Measurements from ENCODE around the gene SYT11. TPM values are rescaled to one million over a fixed set of nuclear protein-coding genes. Genes with fewer than 3 reads are reported as not detected.

The SYT11 gene
- total RNA-seq, 2 experiments from 2014 or later: 8.7 to 9.2 TPM

DNA sequence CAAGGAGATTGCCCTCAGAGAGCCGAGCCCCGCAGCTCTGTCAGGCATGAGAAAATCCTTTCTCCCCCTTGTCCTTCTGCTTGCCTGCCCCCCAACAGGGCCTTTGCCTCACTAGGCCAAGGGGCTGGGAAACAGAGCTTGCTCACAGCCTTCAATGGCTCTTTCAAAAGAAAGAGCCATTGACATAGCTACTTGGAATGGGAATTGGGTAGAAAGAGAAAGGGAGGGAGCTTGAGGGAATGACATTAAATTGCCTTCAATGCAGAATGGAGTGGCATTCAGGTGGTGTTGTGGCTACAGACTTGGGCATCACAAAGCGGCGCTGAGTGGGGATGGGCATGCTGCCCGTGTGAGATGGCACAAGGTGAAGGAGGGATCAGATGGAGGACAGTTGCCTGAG is 13.2 kb downstream of the SYT11 start:
- H3K9me3 Mint-ChIP-seq: no peaks in the 10 kb centered on the region

DNA sequence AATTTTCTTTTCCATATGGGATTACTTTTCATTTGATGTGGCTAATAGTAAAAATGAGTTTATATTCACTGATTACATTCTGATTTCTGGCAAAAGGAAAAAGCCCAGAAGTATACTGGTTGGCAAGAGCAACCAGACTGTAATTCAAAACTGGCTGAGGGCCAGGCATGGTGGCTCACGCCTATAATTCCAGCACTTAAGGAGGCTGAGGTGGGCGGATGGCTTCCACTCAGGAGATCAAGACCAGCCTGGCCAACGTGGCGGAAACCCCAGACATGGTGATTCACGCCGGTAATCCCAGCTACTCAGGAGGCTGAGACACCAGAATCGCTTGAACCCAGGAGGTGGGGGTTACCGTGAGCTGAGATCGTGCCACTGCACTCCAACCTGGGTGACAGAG is 14.5 kb downstream of the SYT11 start:
- intact Hi-C loops (cut with micrococcal nuclease): no loop called here
- H3K9me3 Mint-ChIP-seq: no peaks in the 10 kb centered on the region
- TF ChIP-seq, protein P1, sequence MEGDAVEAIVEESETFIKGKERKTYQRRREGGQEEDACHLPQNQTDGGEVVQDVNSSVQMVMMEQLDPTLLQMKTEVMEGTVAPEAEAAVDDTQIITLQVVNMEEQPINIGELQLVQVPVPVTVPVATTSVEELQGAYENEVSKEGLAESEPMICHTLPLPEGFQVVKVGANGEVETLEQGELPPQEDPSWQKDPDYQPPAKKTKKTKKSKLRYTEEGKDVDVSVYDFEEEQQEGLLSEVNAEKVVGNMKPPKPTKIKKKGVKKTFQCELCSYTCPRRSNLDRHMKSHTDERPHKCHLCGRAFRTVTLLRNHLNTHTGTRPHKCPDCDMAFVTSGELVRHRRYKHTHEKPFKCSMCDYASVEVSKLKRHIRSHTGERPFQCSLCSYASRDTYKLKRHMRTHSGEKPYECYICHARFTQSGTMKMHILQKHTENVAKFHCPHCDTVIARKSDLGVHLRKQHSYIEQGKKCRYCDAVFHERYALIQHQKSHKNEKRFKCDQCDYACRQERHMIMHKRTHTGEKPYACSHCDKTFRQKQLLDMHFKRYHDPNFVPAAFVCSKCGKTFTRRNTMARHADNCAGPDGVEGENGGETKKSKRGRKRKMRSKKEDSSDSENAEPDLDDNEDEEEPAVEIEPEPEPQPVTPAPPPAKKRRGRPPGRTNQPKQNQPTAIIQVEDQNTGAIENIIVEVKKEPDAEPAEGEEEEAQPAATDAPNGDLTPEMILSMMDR (IDR thresholded peaks at IDR 0.05): no peak
- POLR2A ChIA-PET: interaction anchor here (2.1 kb wide), 1 partner anchor 12 kb away, joined by 6 read pairs; no protein-coding TSS in a partner anchor
- no peaks in the 10 kb centered on the region for H3K4me1 Mint-ChIP-seq (ENCODE audit: low read depth)
- CTCF ChIA-PET: interaction anchor here (0.8 to 2.0 kb wide), 2 partner anchors 116 to 185 kb away, joined by 3 to 7 read pairs; no protein-coding TSS in a partner anchor
- DNase-seq (no peak), ATAC-seq (no peak)
- no peaks in the 10 kb centered on the region for H3K27me3 Mint-ChIP-seq
- no peak overlapping the region for H3K4me3 Mint-ChIP-seq
- no peak overlapping the region for H3K27ac Mint-ChIP-seq
- H3K36me3 Mint-ChIP-seq (ENCODE audit: low read depth): no peaks in the 10 kb centered on the region

More for the DNA sequence above, 13.2 kb downstream of the SYT11 start:
- DNase-seq (no peak), ATAC-seq (no peak)
- H3K36me3 Mint-ChIP-seq (ENCODE audit: low read depth): no peaks in the 10 kb centered on the region
- ChIA-PET CTCF (interaction anchor here (1.2 to 2.0 kb wide), 5 partner anchors 9 to 117 kb away, joined by 3 to 7 read pairs (median 3); no protein-coding TSS in a partner anchor), POLR2A (interaction anchor here (1.3 to 1.5 kb wide), 2 partner anchors 10 to 21 kb away, joined by 3 to 4 read pairs; no protein-coding TSS in a partner anchor)
- no peak overlapping the region for H3K4me3 Mint-ChIP-seq
- TF ChIP-seq, protein P1 (IDR thresholded peaks at IDR 0.05): no peak
- intact Hi-C loops (cut with micrococcal nuclease): no loop called here
- H3K27ac Mint-ChIP-seq: no peak overlapping the region
- H3K4me1 Mint-ChIP-seq (ENCODE audit: low read depth): no peaks in the 10 kb centered on the region
- H3K27me3 Mint-ChIP-seq: no peaks in the 10 kb centered on the region

DNA sequence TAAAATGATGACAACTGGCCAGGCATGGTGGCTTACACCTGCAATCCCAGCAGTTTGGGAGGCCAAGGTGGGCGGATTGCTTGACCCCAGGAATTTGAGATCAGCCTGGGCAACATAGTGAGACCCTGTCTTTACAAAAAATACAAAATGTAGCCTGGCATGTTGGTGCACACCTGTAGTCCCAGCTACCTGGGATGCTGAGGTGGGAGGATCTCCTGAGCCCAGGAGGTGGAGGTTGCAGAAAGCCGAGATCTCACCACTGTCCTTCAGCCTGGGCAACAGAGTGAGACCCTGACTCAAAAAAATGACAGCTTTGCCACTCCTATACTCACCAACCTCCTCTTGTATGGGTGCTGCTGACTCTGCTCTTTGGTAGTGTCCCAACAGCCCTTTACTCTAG is 18.6 kb downstream of the SYT11 start:
- Mint-ChIP-seq H3K4me1 (ENCODE audit: low read depth) (no peaks in the 10 kb centered on the region), H3K36me3 (ENCODE audit: low read depth) (no peaks in the 10 kb centered on the region), H3K27me3 (no peaks in the 10 kb centered on the region), H3K27ac (no peak overlapping the region), H3K9me3 (no peaks in the 10 kb centered on the region), H3K4me3 (no peak overlapping the region)
- CTCF ChIA-PET: interaction anchor here (1.7 kb wide), 1 partner anchor 61 kb away, joined by 4 read pairs; no protein-coding TSS in a partner anchor
- TF ChIP-seq, protein P1 (IDR thresholded peaks at IDR 0.05): no peak
- ATAC-seq (no peak), DNase-seq (no peak)
- POLR2A ChIA-PET: no interaction called here
- intact Hi-C loops (cut with micrococcal nuclease): no loop called here

DNA sequence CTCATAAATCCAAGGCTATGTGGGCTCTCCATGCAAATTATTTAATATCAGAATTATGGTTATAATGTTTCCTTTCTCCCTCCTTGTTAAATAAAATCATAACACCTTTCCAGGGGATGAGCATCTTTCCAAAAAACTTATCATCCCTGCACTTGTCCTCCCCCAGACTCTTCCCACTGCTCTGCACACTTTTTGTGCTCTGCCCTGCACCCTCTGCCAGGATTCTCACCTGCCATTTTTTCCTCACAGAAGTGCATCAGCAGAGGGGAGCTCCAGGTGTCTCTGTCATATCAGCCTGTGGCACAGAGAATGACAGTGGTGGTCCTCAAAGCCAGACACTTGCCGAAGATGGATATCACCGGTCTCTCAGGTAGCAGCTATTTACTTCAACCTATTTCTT is 20.9 kb downstream of the SYT11 start:
- POLR2A ChIA-PET: no interaction called here
- Mint-ChIP-seq H3K4me3 (no peak overlapping the region), H3K27ac (no peak overlapping the region), H3K4me1 (ENCODE audit: low read depth) (no peaks in the 10 kb centered on the region), H3K9me3 (no peaks in the 10 kb centered on the region), H3K36me3 (ENCODE audit: low read depth) (no peaks in the 10 kb centered on the region), H3K27me3 (no peaks in the 10 kb centered on the region)
- ATAC-seq (no peak), DNase-seq (no peak)
- CTCF ChIA-PET: interaction anchor here (1.0 to 1.2 kb wide), 2 partner anchors 109 to 138 kb away, joined by 3 read pairs; no protein-coding TSS in a partner anchor
- TF ChIP-seq, protein P1 (IDR thresholded peaks at IDR 0.05): no peak
- intact Hi-C loops (cut with micrococcal nuclease): no loop called here

DNA sequence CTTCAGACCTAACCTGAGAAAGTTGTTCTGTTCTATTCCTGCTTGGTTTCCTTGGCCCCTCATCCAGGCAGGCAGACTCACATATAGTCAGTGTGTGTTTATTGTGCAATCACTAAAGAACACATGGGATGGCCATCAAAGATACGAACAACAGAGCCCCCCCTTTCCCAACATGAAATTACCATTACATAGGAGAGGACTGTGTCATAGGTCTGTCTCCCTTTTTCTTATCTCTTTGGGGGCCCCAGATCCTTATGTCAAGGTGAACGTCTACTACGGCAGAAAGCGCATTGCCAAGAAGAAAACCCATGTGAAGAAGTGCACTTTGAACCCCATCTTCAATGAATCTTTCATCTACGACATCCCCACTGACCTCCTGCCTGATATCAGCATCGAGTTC is 21.6 kb downstream of the SYT11 start:
- CTCF ChIA-PET: interaction anchor here (1.0 to 1.2 kb wide), 2 partner anchors 109 to 139 kb away, joined by 3 read pairs; no protein-coding TSS in a partner anchor
- POLR2A ChIA-PET: no interaction called here
- no peaks in the 10 kb centered on the region for H3K4me1 Mint-ChIP-seq (ENCODE audit: low read depth)
- intact Hi-C loops (cut with micrococcal nuclease): no loop called here
- H3K9me3 Mint-ChIP-seq: no peaks in the 10 kb centered on the region
- no peak overlapping the region for H3K4me3 Mint-ChIP-seq
- H3K27ac Mint-ChIP-seq: no peak overlapping the region
- no peak for ATAC-seq
- no peaks in the 10 kb centered on the region for H3K36me3 Mint-ChIP-seq (ENCODE audit: low read depth)
- no peak for DNase-seq
- H3K27me3 Mint-ChIP-seq: no peaks in the 10 kb centered on the region
- TF ChIP-seq, protein P1 (IDR thresholded peaks at IDR 0.05): no peak

Data from activated CD8-positive, alpha-beta T cell treated with anti-CD3 and anti-CD28 coated beads for 36 hours (primary cell).